Measurements from ENCODE around the gene ACOT13. TPM values are rescaled to one million over a fixed set of nuclear protein-coding genes. Genes with fewer than 3 reads are reported as not detected.
"Not testable (repeated sequence)": the region's sequence is repeated elsewhere in the genome, so short reads cannot be mapped to it uniquely, and the experiment has no call there.

Gene ACOT13
- total RNA-seq, 1 donor from 2014 or later: 22.1 TPM

GRCh38 chr6:24672620-24673182 lies 5.8 kb downstream of the ACOT13 start:
- Mint-ChIP-seq H3K36me3 (ENCODE audit: low read depth, unreplicated experiment) (peaks cover 34% of the 10 kb centered on the region), H3K4me3 (ENCODE audit: unreplicated experiment) (peak overlapping the region; percentile 35), H3K9me3 (ENCODE audit: unreplicated experiment) (peaks cover 21% of the 10 kb centered on the region), H3K27me3 (ENCODE audit: unreplicated experiment) (no peaks in the 10 kb centered on the region), H3K4me1 (ENCODE audit: unreplicated experiment) (no peaks in the 10 kb centered on the region), H3K27ac (ENCODE audit: unreplicated experiment) (no peak overlapping the region)
- no peak for TF ChIP-seq CTCF (IDR thresholded peaks at IDR 0.05; ENCODE audit: unreplicated experiment)
- no peak for DNase-seq (ENCODE audit: low spot score)

- DNase-seq (ENCODE audit: low spot score): no peak
- no peak for TF ChIP-seq CTCF (IDR thresholded peaks at IDR 0.05; ENCODE audit: unreplicated experiment)
- H3K9me3 Mint-ChIP-seq (ENCODE audit: unreplicated experiment): peaks cover 21% of the 10 kb centered on the region
- H3K4me3 Mint-ChIP-seq (ENCODE audit: unreplicated experiment): no peak overlapping the region
- peaks cover 31% of the 10 kb centered on the region for H3K36me3 Mint-ChIP-seq (ENCODE audit: low read depth, unreplicated experiment)
- no peaks in the 10 kb centered on the region for H3K4me1 Mint-ChIP-seq (ENCODE audit: unreplicated experiment)
- no peak overlapping the region for H3K27ac Mint-ChIP-seq (ENCODE audit: unreplicated experiment)
- no peaks in the 10 kb centered on the region for H3K27me3 Mint-ChIP-seq (ENCODE audit: unreplicated experiment)
Measured at GRCh38 chr6:24673625-24674024, 6.7 kb downstream of the ACOT13 start.

GRCh38 chr6:24678792-24679352 lies 12.0 kb downstream of the ACOT13 start:
- H3K36me3 Mint-ChIP-seq (ENCODE audit: low read depth, unreplicated experiment): peaks cover 25% of the 10 kb centered on the region
- H3K4me1 Mint-ChIP-seq (ENCODE audit: unreplicated experiment); H3K27me3 Mint-ChIP-seq (ENCODE audit: unreplicated experiment); DNase-seq (ENCODE audit: low spot score); H3K4me3 Mint-ChIP-seq (ENCODE audit: unreplicated experiment); H3K27ac Mint-ChIP-seq (ENCODE audit: unreplicated experiment); H3K9me3 Mint-ChIP-seq (ENCODE audit: unreplicated experiment): not testable (repeated sequence)

GRCh38 chr6:24680582-24680981 lies 13.7 kb downstream of the ACOT13 start:
- DNase-seq (ENCODE audit: low spot score): no peak
- Mint-ChIP-seq H3K27ac (ENCODE audit: unreplicated experiment) (no peak overlapping the region), H3K9me3 (ENCODE audit: unreplicated experiment) (no peaks in the 10 kb centered on the region), H3K4me3 (ENCODE audit: unreplicated experiment) (no peak overlapping the region), H3K36me3 (ENCODE audit: low read depth, unreplicated experiment) (peaks cover 25% of the 10 kb centered on the region), H3K4me1 (ENCODE audit: unreplicated experiment) (peaks cover 11% of the 10 kb centered on the region), H3K27me3 (ENCODE audit: unreplicated experiment) (peaks cover 1% of the 10 kb centered on the region)
- TF ChIP-seq CTCF (IDR thresholded peaks at IDR 0.05; ENCODE audit: unreplicated experiment): no peak

GRCh38 chr6:24683297-24684296 lies 16.7 kb downstream of the ACOT13 start:
- no peaks in the 10 kb centered on the region for H3K9me3 Mint-ChIP-seq (ENCODE audit: unreplicated experiment)
- H3K27me3 Mint-ChIP-seq (ENCODE audit: unreplicated experiment): peaks cover 1% of the 10 kb centered on the region
- H3K27ac Mint-ChIP-seq (ENCODE audit: unreplicated experiment): peak overlapping the region; percentile 39
- peaks cover 21% of the 10 kb centered on the region for H3K36me3 Mint-ChIP-seq (ENCODE audit: low read depth, unreplicated experiment)
- no peak overlapping the region for H3K4me3 Mint-ChIP-seq (ENCODE audit: unreplicated experiment)
- peaks cover 11% of the 10 kb centered on the region for H3K4me1 Mint-ChIP-seq (ENCODE audit: unreplicated experiment)
- TF ChIP-seq CTCF (IDR thresholded peaks at IDR 0.05; ENCODE audit: unreplicated experiment): no peak
- no peak for DNase-seq (ENCODE audit: low spot score)

Data from endothelial cell (in vitro differentiated cells).